ENCODE results near the gene CDH15. TPM values are rescaled to one million over a fixed set of nuclear protein-coding genes. Genes with fewer than 3 reads are reported as not detected.

CDH15 gene
- total RNA-seq, 2 experiments from 2014 or later = not detected

GRCh38 chr16:89209522-89210044, 38.0 kb downstream of the CDH15 start:
- Histone ChIP-seq H3K9me3 (ENCODE audit: control insufficient read depth in 1 of 2, insufficient read depth in 1 of 2, low read length in 2 of 2) (no peaks in the 10 kb centered on the region), H3K27ac (ENCODE audit: low read depth in 1 of 2, low read length in 2 of 2) (no peak overlapping the region), H3K4me3 (ENCODE audit: low read length) (no peak overlapping the region), H3K27me3 (ENCODE audit: control insufficient read depth in 1 of 2, insufficient read depth in 2 of 2, low read length in 2 of 2) (peaks cover 15 to 23% of the 10 kb centered on the region in 2 experiments), H3K4me1 (ENCODE audit: insufficient read depth, low read length) (no peaks in the 10 kb centered on the region), H3K36me3 (ENCODE audit: insufficient read depth, low read length) (no peaks in the 10 kb centered on the region)
- ATAC-seq (ENCODE audit: poor library complexity) (no peak), DNase-seq (no peak)
- peaks cover 1% of the 10 kb centered on the region for H3K4me1 Mint-ChIP-seq (ENCODE audit: low read depth)
- intact Hi-C loops (cut with DNase I, micrococcal nuclease) = no loop called here
- POLR2A ChIA-PET = no interaction called here
- TF ChIP-seq CTCF (IDR thresholded peaks at IDR 0.05) = no peak
- H3K27ac Mint-ChIP-seq = no peak overlapping the region
- no peaks in the 10 kb centered on the region for H3K36me3 Mint-ChIP-seq (ENCODE audit: low read depth)
- CTCF ChIA-PET = no interaction called here
- no peaks in the 10 kb centered on the region for H3K9me3 Mint-ChIP-seq
- H3K27me3 Mint-ChIP-seq = peaks cover 33% of the 10 kb centered on the region
- no peak overlapping the region for H3K4me3 Mint-ChIP-seq

GRCh38 chr16:89210165-89210903, 38.8 kb downstream of the CDH15 start:
- no peaks in the 10 kb centered on the region for H3K4me1 ChIP-seq (ENCODE audit: insufficient read depth, low read length)
- no peak overlapping the region for H3K4me3 ChIP-seq (ENCODE audit: low read length)
- no peaks in the 10 kb centered on the region for H3K36me3 ChIP-seq (ENCODE audit: insufficient read depth, low read length)
- Mint-ChIP-seq H3K4me3 (no peak overlapping the region), H3K4me1 (ENCODE audit: low read depth) (peaks cover 8% of the 10 kb centered on the region), H3K27ac (no peak overlapping the region), H3K36me3 (ENCODE audit: low read depth) (no peaks in the 10 kb centered on the region), H3K27me3 (peaks cover 28% of the 10 kb centered on the region), H3K9me3 (no peaks in the 10 kb centered on the region)
- DNase-seq (no peak), ATAC-seq (ENCODE audit: poor library complexity) (no peak)
- intact Hi-C loops (cut with DNase I, micrococcal nuclease) = no loop called here
- POLR2A ChIA-PET = no interaction called here
- H3K27ac ChIP-seq (ENCODE audit: low read depth in 1 of 2, low read length in 2 of 2) = no peak overlapping the region
- CTCF ChIA-PET = no interaction called here
- peaks cover 13 to 18% of the 10 kb centered on the region in 2 experiments for H3K27me3 ChIP-seq (ENCODE audit: control insufficient read depth in 1 of 2, insufficient read depth in 2 of 2, low read length in 2 of 2)
- H3K9me3 ChIP-seq (ENCODE audit: control insufficient read depth in 1 of 2, insufficient read depth in 1 of 2, low read length in 2 of 2) = no peaks in the 10 kb centered on the region
- no peak for TF ChIP-seq CTCF (IDR thresholded peaks at IDR 0.05)

- Mint-ChIP-seq H3K27me3 (peaks cover 28% of the 10 kb centered on the region), H3K9me3 (no peaks in the 10 kb centered on the region), H3K36me3 (ENCODE audit: low read depth) (no peaks in the 10 kb centered on the region), H3K27ac (no peak overlapping the region), H3K4me1 (ENCODE audit: low read depth) (peaks cover 8% of the 10 kb centered on the region), H3K4me3 (no peak overlapping the region)
- Histone ChIP-seq H3K4me1 (ENCODE audit: insufficient read depth, low read length) (peaks cover 6% of the 10 kb centered on the region), H3K36me3 (ENCODE audit: insufficient read depth, low read length) (no peaks in the 10 kb centered on the region), H3K4me3 (ENCODE audit: low read length) (no peak overlapping the region), H3K9me3 (ENCODE audit: control insufficient read depth in 1 of 2, insufficient read depth in 1 of 2, low read length in 2 of 2) (no peaks in the 10 kb centered on the region), H3K27me3 (ENCODE audit: control insufficient read depth in 1 of 2, insufficient read depth in 2 of 2, low read length in 2 of 2) (peaks cover 13 to 18% of the 10 kb centered on the region in 2 experiments), H3K27ac (ENCODE audit: low read depth in 1 of 2, low read length in 2 of 2) (no peak overlapping the region)
- intact Hi-C loops (cut with DNase I, micrococcal nuclease) = no loop called here
- TF ChIP-seq CTCF (IDR thresholded peaks at IDR 0.05) = no peak
- ATAC-seq (ENCODE audit: poor library complexity) (no peak), DNase-seq (no peak)
- CTCF ChIA-PET = no interaction called here
- POLR2A ChIA-PET = no interaction called here
Measured at GRCh38 chr16:89210904-89211515, 39.5 kb downstream of the CDH15 start.
